Posterior cingulate gyrus (tissue), 11 donors: ENCODE measurements around the gene TLCD5.

Source experiments
- DNase-seq, 10 donors: peaks; one replicate each; pipeline versions ENCODE4 v3.0.0 to v3.0.0-alpha.2; 2020 to 2021; ENCODE audit warnings: mixed read lengths in 3 of 10
- intact Hi-C: fragments of 100-400 bp; cut with DNase I; formaldehyde crosslinking; loops from one replicate; pipeline ENCODE4 v1.15.1; 2023

The TLCD5 gene

DNA sequence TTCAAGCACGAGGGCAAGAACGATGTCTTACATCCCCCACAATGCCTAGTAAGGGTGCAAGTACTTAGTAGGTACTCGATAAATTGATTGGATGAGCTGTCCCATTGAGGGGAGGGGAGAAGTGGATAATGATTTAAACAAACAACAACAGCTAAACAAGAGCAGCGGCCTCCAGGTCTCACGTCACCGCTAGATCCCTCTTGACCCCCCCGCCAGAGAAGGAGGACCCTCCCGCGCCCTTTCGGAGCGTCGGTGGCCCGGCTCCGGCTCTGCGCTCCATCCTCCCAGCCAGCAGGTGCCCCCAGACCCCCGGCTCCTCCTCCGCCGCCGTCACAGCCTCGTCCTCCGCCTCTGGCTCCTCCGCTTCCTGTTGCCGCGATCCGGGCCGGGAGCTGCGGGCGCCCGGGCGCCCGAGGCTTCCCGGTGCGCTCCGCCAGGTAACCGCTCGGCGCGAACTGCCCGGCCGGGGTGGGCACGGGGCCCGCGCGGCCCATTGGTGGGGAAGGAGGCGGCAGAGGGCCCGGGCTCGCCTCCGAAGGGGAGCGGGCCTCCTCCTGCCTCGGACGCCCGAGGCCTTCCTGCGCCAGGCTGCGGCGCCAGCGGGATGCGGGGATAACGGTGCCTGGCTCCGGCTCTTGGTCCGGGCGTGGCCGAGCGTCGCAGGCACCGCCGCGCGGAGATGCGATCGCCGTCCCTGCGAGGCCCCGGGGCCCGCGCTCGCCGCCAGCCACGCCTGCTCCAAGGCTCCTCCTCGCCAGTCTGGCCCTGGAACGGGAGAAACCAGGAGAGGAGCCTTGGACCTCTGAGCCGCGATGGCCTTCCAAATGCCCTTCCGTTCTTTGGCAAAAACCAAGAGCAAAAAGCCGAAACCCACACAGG is at the start of gene TLCD5:
TSS of gene TLCD5 (plus strand) at position 368 of the 879 bp plus-strand sequence. CDS start 2,143 bp downstream, outside the sequence.
- peak; percentile 42 to 95 (median 66) for DNase-seq
- intact Hi-C loops = no loop called here

- intact Hi-C loops = no loop called here
Observed at GRCh38 chr11:120279502-120279901, 45.6 kb upstream of the TLCD5 start.

GRCh38 chr11:120280600-120281051 is 44.5 kb upstream of the TLCD5 start:
- intact Hi-C loops = no loop called here
- no peak for DNase-seq

More at GRCh38 chr11:120279502-120279901, 45.6 kb upstream of the TLCD5 start:
- no peak for DNase-seq

DNA sequence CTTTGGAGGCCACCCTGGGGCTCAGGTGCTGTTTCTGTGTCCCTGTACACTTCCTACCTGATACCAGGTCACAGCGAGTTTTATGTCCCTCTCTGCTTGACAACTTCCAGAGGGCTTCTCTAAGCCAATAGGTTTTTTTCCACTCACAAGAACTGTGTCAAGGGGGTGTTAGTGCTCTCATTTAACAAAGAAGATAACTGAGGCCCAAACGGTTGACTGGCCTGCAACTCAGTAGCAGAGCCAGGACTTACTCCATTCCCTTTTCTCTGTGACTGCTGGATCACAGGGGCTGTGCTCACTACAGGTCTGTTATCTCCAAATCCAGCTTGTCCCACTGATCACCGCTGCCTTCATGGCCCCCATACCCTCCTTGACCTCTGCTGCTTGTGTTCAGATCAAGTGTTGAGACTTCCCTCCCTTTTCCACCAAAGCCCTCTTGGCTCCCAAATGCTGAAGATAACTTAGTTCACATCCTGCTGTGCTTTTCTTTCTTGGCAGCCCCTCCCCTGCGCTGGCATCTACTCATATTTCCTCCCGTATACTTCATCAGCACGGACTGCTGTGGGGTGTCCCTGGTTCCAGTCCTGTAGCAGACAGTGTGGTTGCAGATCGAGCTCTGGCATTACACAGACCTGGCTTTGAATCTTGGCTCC is 43.8 kb upstream of the TLCD5 start:
- no peak for DNase-seq
- intact Hi-C loops = no loop called here

DNA sequence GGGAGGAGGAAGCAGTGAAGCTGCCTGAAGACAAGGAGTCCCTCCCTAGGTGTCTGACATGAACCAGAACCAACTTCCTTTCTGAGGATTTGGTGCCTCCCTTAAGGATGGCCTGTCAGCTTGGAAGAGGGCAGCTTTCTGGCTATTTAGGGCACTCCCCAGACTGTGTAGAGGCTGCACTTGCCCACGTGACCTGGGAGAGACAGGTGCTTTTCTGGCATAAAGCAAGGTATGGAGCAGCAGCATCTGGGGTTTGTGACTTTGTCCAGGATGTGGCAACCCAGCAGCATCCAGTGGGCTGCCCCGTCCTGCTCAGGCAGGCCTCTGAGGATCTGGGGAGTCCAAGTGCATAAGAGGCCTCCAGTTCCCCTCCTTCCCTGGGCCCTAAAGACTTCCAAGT is 42.0 kb upstream of the TLCD5 start:
- DNase-seq = no peak
- intact Hi-C loops = no loop called here

- intact Hi-C loops = no loop called here
- DNase-seq = no peak
Observed at GRCh38 chr11:120284272-120284671, 40.8 kb upstream of the TLCD5 start.

- DNase-seq = no peak
- intact Hi-C loops = no loop called here
Observed at GRCh38 chr11:120285256-120285655, 39.8 kb upstream of the TLCD5 start.

DNA sequence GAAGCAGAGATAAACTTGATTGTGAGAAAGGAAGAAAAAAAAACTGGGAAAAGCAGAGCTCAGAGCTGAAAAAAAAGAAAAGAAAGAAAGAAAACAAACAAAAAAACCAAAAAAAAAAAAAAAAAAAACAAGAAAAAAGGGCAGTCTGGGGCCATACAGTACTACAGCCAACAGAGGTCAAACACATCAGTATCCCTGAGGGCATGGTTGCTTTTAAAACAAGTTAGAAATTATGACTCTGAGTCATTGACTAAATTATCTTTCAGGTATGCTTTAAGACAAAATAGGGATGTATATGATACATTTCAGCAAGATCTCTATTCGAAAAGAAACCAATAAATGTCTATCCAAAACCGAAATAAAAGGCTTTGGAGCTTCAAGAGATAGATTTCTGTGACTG is 37.1 kb upstream of the TLCD5 start:
- intact Hi-C loops = no loop called here

DNA sequence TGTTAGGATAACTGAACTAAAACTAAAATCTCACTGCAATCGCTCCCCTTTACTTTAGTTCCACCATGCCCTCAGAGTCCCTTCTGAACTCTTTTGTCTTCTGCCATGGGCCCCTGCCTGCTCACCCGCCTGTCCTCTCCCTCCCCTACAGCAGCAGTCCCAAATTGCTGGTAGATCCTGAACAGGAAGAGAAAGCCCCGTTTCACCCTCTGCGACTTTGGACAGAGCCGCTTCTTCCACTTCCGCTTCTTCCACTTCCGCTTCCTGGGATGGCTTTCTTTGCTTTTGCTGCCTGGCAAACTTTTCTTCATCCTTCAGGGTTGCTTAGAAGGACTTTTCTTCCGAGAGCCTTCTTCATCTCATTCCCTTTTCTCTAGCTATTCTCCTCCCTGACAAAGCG is 35.7 kb upstream of the TLCD5 start:
- DNase-seq = no peak
- intact Hi-C loops = no loop called here

More for the DNA sequence above, 37.1 kb upstream of the TLCD5 start:
- DNase-seq = no peak

- intact Hi-C loops = no loop called here
- DNase-seq = no peak
Observed at GRCh38 chr11:120290956-120291355, 34.1 kb upstream of the TLCD5 start.

- intact Hi-C loops = no loop called here
Observed at GRCh38 chr11:120293038-120293800, 31.9 kb upstream of the TLCD5 start.

GRCh38 chr11:120294096-120294495 is 31.0 kb upstream of the TLCD5 start:
- DNase-seq = no peak
- intact Hi-C loops = no loop called here

More at GRCh38 chr11:120293038-120293800, 31.9 kb upstream of the TLCD5 start:
- no peak for DNase-seq

GRCh38 chr11:120295099-120295498 is 30.0 kb upstream of the TLCD5 start:
- intact Hi-C loops = no loop called here
- DNase-seq = no peak

DNA sequence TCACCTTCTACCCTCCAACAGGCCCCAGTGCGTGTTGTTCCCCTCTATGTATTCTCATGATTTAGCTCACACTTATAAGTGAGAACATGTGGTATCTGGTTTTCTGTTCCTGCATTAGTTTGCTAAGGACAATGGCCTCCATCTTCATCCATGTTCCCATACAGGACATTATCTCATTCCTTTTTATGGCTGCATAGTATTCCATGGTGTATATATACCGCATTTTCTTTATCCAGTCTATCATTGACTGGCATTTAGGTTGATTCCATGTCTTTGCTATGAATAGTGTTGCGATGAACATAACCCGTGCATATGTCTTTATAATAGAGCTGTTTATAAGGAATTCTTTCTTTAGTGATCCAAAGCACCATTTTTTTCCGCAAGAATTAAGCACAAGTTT is 28.5 kb upstream of the TLCD5 start:
- DNase-seq = no peak
- intact Hi-C loops = no loop called here

GRCh38 chr11:120298461-120298860 is 26.6 kb upstream of the TLCD5 start:
- DNase-seq = no peak
- intact Hi-C loops = no loop called here

GRCh38 chr11:120302001-120302805 is 22.9 kb upstream of the TLCD5 start:
- no peak for DNase-seq
- intact Hi-C loops = loop anchor here (5.0 kb wide), 1 partner anchor 65 kb away; no protein-coding TSS in a partner anchor

GRCh38 chr11:120303004-120303637 is 22.0 kb upstream of the TLCD5 start:
- peak in 5 of 10 donors; percentile 30 to 64 (median 58) for DNase-seq
- intact Hi-C loops = loop anchor here (5.0 kb wide), 1 partner anchor 66 kb away; no protein-coding TSS in a partner anchor

- intact Hi-C loops = loop anchor here (5.0 kb wide), 1 partner anchor 67 kb away; no protein-coding TSS in a partner anchor
- no peak for DNase-seq
Observed at GRCh38 chr11:120304526-120304925, 20.6 kb upstream of the TLCD5 start.

GRCh38 chr11:120305286-120305685 is 19.8 kb upstream of the TLCD5 start:
- DNase-seq = no peak
- intact Hi-C loops = no loop called here
